CD4-positive, CD25-positive, alpha-beta regulatory T cell (primary cell): ENCODE measurements around the gene S100A4. TPM values are rescaled to one million over a fixed set of nuclear protein-coding genes. Genes with fewer than 3 reads are reported as not detected.

ENCODE experiments used
- ATAC-seq, 2 donors: fragments of 150-1000 bp; cut with Tn5 transposase; one replicate each; pipeline ENCODE4 v1.10.0; 2021; ENCODE audit warnings: low read depth in 2 of 2, moderate number of reproducible peaks in 2 of 2, moderate library complexity in 1 of 2
- DNase-seq, 3 donors: peaks; one replicate each; pipeline versions ENCODE4 v3.0.0 to v3.0.0-alpha.2; 2012 to 2022; ENCODE audit warnings: mixed read lengths in 1 of 3
- H3K27ac ChIP-seq: one replicate; pipeline ENCODE4 v1.7.0; 2013; ENCODE audit warnings: mild to moderate bottlenecking, low read length; ENCODE audit not compliant: insufficient read depth, poor library complexity, severe bottlenecking
- H3K27me3 ChIP-seq: one replicate; pipeline ENCODE4 v1.7.0; 2013; ENCODE audit warnings: low read length; ENCODE audit not compliant: control insufficient read depth, insufficient read depth
- H3K36me3 ChIP-seq: one replicate; pipeline ENCODE4 v1.7.0; 2013; ENCODE audit warnings: mild to moderate bottlenecking, low read length, moderate library complexity; ENCODE audit not compliant: control insufficient read depth, insufficient read depth
- H3K4me1 ChIP-seq: 2 replicates; pipeline ENCODE4 v1.7.0; 2013; ENCODE audit warnings: mild to moderate bottlenecking, low read length; ENCODE audit not compliant: insufficient read depth, control insufficient read depth, poor library complexity, severe bottlenecking
- H3K4me3 ChIP-seq: one replicate; pipeline ENCODE4 v1.7.0; 2013; ENCODE audit warnings: low read depth, mild to moderate bottlenecking, low read length, moderate library complexity
- H3K9me3 ChIP-seq, 2 experiments: 1 replicate in 1 of 2; 2 replicates in 1 of 2; pipeline ENCODE4 v1.7.0; 2013; ENCODE audit warnings: low read length in 2 of 2, mild to moderate bottlenecking in 1 of 2, moderate library complexity in 1 of 2; ENCODE audit not compliant: control insufficient read depth in 2 of 2
- H3K27ac Mint-ChIP-seq, 3 donors: one replicate each; pipeline ENCODE4 v1.8.0; 2020 to 2022; ENCODE audit warnings: mild to moderate bottlenecking in 3 of 3, mixed read lengths in 3 of 3, moderate library complexity in 2 of 3
- H3K27me3 Mint-ChIP-seq: one replicate; pipeline ENCODE4 v1.8.0; 2022; ENCODE audit warnings: mild to moderate bottlenecking, mixed read lengths
- H3K36me3 Mint-ChIP-seq: one replicate; pipeline ENCODE4 v1.8.0; 2020; ENCODE audit warnings: mixed read lengths
- H3K4me1 Mint-ChIP-seq, 4 donors: one replicate each; pipeline ENCODE4 v1.8.0; 2020 to 2022; ENCODE audit warnings: mixed read lengths in 4 of 4, mild to moderate bottlenecking in 1 of 4
- H3K4me3 Mint-ChIP-seq, 4 donors: one replicate each; pipeline ENCODE4 v1.8.0; 2020 to 2022; ENCODE audit warnings: mild to moderate bottlenecking in 4 of 4, mixed read lengths in 4 of 4, moderate library complexity in 3 of 4
- H3K9me3 Mint-ChIP-seq, 7 donors: one replicate each; pipeline ENCODE4 v1.8.0; 2020 to 2022; ENCODE audit warnings: mixed read lengths in 7 of 7, mild to moderate bottlenecking in 3 of 7, moderate library complexity in 2 of 7
- polyA plus RNA-seq, 4 donors: library from polyadenylated mRNA; unstranded; fragments of 300-500 nt; fragmentation: Illumina TruSeq; gene quantifications; one replicate each; pipeline ENCODE4 v1.2.3, GENCODE V29; 2021
- total RNA-seq: library from RNA; stranded (reverse); gene quantifications from one replicate; pipeline ENCODE4 v1.2.3, GENCODE V29; 2022

The S100A4 gene
- total and polyA plus RNA-seq, 5 donors from 2014 or later, result 928 to 4,309 (median 2,680) TPM

DNA sequence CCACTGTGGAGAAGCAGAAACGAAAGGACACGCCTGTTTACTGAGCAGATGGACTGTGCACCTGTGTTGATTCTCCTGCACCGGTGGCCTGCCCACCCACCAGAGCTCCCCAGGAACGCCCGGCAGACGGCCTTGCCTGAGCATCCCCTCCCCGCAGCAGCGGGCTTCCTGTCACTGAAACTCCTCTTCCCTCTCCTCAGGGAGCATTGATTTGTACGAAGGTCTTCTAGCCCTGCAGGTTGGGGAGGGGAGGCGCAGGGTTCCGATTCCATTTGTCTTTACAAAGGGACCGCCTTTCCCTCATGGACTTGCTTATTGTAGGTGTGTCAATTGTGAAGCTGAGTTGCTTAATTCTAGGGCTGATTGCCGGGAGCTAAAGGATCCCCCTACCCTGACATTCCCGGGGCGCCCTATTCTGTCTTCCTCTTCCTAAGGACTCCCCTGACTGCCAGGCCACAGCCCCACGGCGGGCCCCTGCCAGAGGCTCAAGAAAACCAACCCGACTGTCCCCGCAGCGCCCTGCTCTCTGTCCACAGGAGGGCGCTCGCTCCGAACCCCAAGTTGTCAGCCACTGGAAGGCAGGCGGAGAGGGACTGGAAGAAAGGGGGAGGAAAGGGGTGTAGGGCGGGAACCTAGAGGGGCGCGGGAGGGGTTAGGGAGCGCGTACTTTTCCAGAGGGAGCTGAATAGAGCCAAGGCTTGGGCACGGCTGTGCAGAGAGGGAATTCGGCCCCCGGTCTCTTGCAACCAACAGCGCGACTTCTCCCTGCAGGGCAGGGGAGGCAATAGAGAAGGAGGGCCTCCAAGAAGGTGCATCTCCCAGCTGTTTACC lies 12.6 kb downstream of the S100A4 start:
- Mint-ChIP-seq H3K27ac (peak overlapping the region; percentile 96 to 97 (median 97)), H3K4me1 (peaks cover 19 to 71% (median 55%) of the 10 kb centered on the region in 4 donors), H3K4me3 (peak overlapping the region; percentile 93 to 99 (median 96)), H3K9me3 (no peaks in the 10 kb centered on the region), H3K27me3 (peaks cover 4% of the 10 kb centered on the region), H3K36me3 (peaks cover 9% of the 10 kb centered on the region)
- peak; percentile 15 to 32 for ATAC-seq
- H3K4me3 ChIP-seq, result peak overlapping the region; percentile 90
- H3K27ac ChIP-seq, result peak overlapping the region; percentile 96
- peaks cover 6% of the 10 kb centered on the region for H3K36me3 ChIP-seq
- peaks cover 56% of the 10 kb centered on the region for H3K4me1 ChIP-seq
- DNase-seq, result peak; percentile 71 to 87 (median 77)
- H3K27me3 ChIP-seq, result no peaks in the 10 kb centered on the region
- H3K9me3 ChIP-seq, result no peaks in the 10 kb centered on the region

GRCh38 chr1:153532181-153532580 lies 13.4 kb downstream of the S100A4 start:
- H3K4me1 Mint-ChIP-seq, result peaks cover 19 to 64% (median 51%) of the 10 kb centered on the region in 4 donors
- peak overlapping the region; percentile 96 to 97 (median 97) for H3K27ac Mint-ChIP-seq
- ATAC-seq (peak; percentile 44 to 46), DNase-seq (peak; percentile 30 to 86 (median 38))
- Histone ChIP-seq H3K27me3 (no peaks in the 10 kb centered on the region), H3K4me3 (peak overlapping the region; percentile 59), H3K27ac (peak overlapping the region; percentile 96), H3K36me3 (peaks cover 6% of the 10 kb centered on the region), H3K9me3 (no peaks in the 10 kb centered on the region), H3K4me1 (peaks cover 56% of the 10 kb centered on the region)
- peaks cover 4% of the 10 kb centered on the region for H3K27me3 Mint-ChIP-seq
- H3K36me3 Mint-ChIP-seq, result peaks cover 9% of the 10 kb centered on the region
- H3K9me3 Mint-ChIP-seq, result no peaks in the 10 kb centered on the region
- peak overlapping the region; percentile 93 to 99 (median 96) for H3K4me3 Mint-ChIP-seq

- H3K36me3 Mint-ChIP-seq, result peaks cover 9% of the 10 kb centered on the region
- DNase-seq, result no peak
Observed at GRCh38 chr1:153531638-153532037, 14.0 kb downstream of the S100A4 start.

GRCh38 chr1:153527683-153528040 lies 17.9 kb downstream of the S100A4 start:
- DNase-seq (no peak), ATAC-seq (no peak)
- Histone ChIP-seq H3K4me1 (peaks cover 14% of the 10 kb centered on the region), H3K36me3 (no peaks in the 10 kb centered on the region), H3K4me3 (no peak overlapping the region), H3K27me3 (no peaks in the 10 kb centered on the region), H3K27ac (no peak overlapping the region), H3K9me3 (no peaks in the 10 kb centered on the region)
- Mint-ChIP-seq H3K9me3 (no peaks in the 10 kb centered on the region), H3K27ac (no peak overlapping the region), H3K4me1 (peaks cover 8 to 26% (median 20%) of the 10 kb centered on the region in 4 donors), H3K36me3 (no peaks in the 10 kb centered on the region), H3K27me3 (no peaks in the 10 kb centered on the region), H3K4me3 (no peak overlapping the region)

More at GRCh38 chr1:153531638-153532037, 14.0 kb downstream of the S100A4 start:
- Mint-ChIP-seq H3K27ac (peak overlapping the region; percentile 83 to 97 (median 96)), H3K9me3 (no peaks in the 10 kb centered on the region), H3K27me3 (peaks cover 4% of the 10 kb centered on the region), H3K4me1 (peaks cover 19 to 61% (median 48%) of the 10 kb centered on the region in 4 donors), H3K4me3 (peak overlapping the region in 3 of 4 donors; percentile 36 to 93 (median 41))
- Histone ChIP-seq H3K27ac (peak overlapping the region; percentile 96), H3K9me3 (no peaks in the 10 kb centered on the region), H3K4me1 (peaks cover 52% of the 10 kb centered on the region), H3K36me3 (peaks cover 6% of the 10 kb centered on the region), H3K4me3 (no peak overlapping the region), H3K27me3 (no peaks in the 10 kb centered on the region)
- ATAC-seq, result no peak

GRCh38 chr1:153527023-153527682 lies 18.5 kb downstream of the S100A4 start:
- H3K4me3 ChIP-seq, result no peak overlapping the region
- Mint-ChIP-seq H3K27ac (no peak overlapping the region), H3K36me3 (no peaks in the 10 kb centered on the region), H3K4me3 (no peak overlapping the region), H3K27me3 (no peaks in the 10 kb centered on the region), H3K9me3 (no peaks in the 10 kb centered on the region), H3K4me1 (peaks cover 6 to 22% (median 17%) of the 10 kb centered on the region in 4 donors)
- ATAC-seq (no peak), DNase-seq (no peak)
- no peaks in the 10 kb centered on the region for H3K36me3 ChIP-seq
- H3K4me1 ChIP-seq, result peaks cover 9% of the 10 kb centered on the region
- no peak overlapping the region for H3K27ac ChIP-seq
- H3K9me3 ChIP-seq, result no peaks in the 10 kb centered on the region
- H3K27me3 ChIP-seq, result no peaks in the 10 kb centered on the region

- Mint-ChIP-seq H3K27me3 (no peaks in the 10 kb centered on the region), H3K27ac (peak overlapping the region in 1 of 3 donors; percentile 76), H3K4me3 (no peak overlapping the region), H3K4me1 (peaks cover 5 to 13% (median 9%) of the 10 kb centered on the region in 4 donors), H3K9me3 (no peaks in the 10 kb centered on the region), H3K36me3 (no peaks in the 10 kb centered on the region)
- ATAC-seq, result no peak
- Histone ChIP-seq H3K4me1 (no peaks in the 10 kb centered on the region), H3K27me3 (no peaks in the 10 kb centered on the region), H3K36me3 (no peaks in the 10 kb centered on the region), H3K4me3 (no peak overlapping the region), H3K9me3 (no peaks in the 10 kb centered on the region), H3K27ac (no peak overlapping the region)
- no peak for DNase-seq
Observed at GRCh38 chr1:153526132-153526543, 19.5 kb downstream of the S100A4 start.

DNA sequence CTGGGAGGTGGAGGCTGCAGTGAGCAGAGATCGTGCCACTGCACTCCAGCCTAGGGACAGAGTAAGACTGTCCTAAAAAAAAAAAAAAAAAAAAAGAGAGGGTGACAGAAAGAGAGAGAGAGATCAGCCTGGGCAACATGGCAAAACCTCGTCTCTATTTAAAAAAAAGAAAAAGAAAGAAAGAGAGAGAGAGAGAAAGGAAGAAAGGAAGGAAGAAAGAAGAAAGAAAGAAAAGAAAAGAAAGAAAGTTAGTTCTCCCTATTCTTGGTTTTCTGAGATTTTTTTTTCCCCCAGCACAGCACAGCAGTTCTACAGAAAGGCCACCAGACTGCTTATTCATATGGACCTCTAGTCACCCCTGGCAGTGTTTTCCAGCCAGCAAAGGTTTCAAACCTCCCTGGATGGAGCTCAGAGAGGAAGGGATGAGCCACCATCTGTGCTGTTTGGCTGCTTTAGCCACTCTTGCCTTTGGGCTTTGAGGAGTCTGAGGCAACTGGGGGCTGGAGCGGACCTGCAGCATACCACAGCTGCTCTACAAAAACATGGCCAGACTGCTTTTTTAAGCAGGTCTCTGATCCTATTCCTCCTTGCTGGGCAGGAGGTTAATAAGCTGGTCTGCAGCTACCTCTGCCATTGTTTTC lies 20.4 kb downstream of the S100A4 start:
- no peaks in the 10 kb centered on the region for H3K4me1 ChIP-seq
- Mint-ChIP-seq H3K27me3 (no peaks in the 10 kb centered on the region), H3K9me3 (no peaks in the 10 kb centered on the region), H3K4me3 (no peak overlapping the region), H3K4me1 (peaks cover 2 to 6% (median 5%) of the 10 kb centered on the region in 4 donors), H3K27ac (peak overlapping the region in 1 of 3 donors; percentile 65), H3K36me3 (no peaks in the 10 kb centered on the region)
- ATAC-seq (no peak), DNase-seq (no peak)
- H3K36me3 ChIP-seq, result no peaks in the 10 kb centered on the region
- H3K4me3 ChIP-seq, result no peak overlapping the region
- no peak overlapping the region for H3K27ac ChIP-seq
- no peaks in the 10 kb centered on the region for H3K9me3 ChIP-seq
- H3K27me3 ChIP-seq, result no peaks in the 10 kb centered on the region
